ENCODE results near the gene KLHL36. TPM values are rescaled to one million over a fixed set of nuclear protein-coding genes. Genes with fewer than 3 reads are reported as not detected.

The KLHL36 gene
- total RNA-seq, 1 experiment from 2014 or later, result 36.7 TPM

DNA sequence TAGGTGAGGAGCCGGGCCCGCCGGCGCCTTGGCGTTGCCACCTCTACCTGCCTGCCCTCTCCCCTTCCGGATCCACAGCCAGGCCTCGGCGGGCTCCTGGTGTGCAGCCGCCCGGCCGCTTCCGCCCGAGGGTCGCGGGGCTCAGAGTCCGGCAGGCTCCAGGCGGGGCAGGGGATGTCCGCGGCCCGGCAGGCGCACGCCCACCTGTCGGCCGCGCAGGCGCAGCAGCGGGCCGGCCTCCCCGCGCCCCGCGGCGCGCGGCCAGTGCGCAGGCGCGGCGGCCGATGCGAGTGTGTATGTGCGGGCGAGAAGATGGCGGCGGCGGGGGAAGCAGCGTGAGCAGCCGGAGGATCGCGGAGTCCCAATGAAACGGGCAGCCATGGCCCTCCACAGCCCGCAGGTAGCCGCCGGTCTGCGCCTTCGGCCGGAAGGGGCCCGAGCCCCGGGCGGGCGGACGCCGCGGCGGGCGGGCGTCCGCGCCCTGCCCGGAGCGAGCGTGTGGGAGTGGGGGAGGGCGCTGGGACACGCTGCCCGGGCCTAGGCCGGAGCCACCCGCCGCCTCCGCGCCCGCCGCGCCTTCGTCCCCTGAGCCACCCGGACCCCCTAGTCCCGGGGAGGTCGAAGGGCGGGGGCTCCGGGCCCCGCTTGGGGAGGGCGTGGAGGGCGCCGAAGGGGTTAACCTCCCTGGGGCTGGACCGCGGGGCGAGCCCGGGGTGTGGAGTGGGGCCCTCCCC is 51.6 kb downstream of the KLHL36 start, which contains the start of gene USP10:
Gene USP10, plus strand, starts transcription at position 289 of the 734 bp plus-strand sequence. Its CDS starts 91 bp downstream, at position 380.
- Histone ChIP-seq H3K79me2 (ENCODE audit: insufficient read depth, low read length) (peaks cover 36% of the 10 kb centered on the region), H3K27me3 (ENCODE audit: insufficient read depth, low read length) (no peaks in the 10 kb centered on the region)
- H3K27me3 Mint-ChIP-seq (ENCODE audit: low read depth), result no peaks in the 10 kb centered on the region

More for the DNA sequence above, 51.6 kb downstream of the KLHL36 start, which contains the start of gene USP10:
- Histone ChIP-seq H3K18ac (ENCODE audit: insufficient read length, low read depth, low read length) (peak within 1 kb of the TSS; percentile 72), H2BK15ac (ENCODE audit: low read depth, low read length) (no peak within 1 kb of the TSS), H3K23ac (ENCODE audit: insufficient read length, low read depth, low read length) (no peak within 1 kb of the TSS), H3T11ph (ENCODE audit: low read length) (no peak within 1 kb of the TSS), H4K91ac (ENCODE audit: insufficient read length, low read depth, low read length) (peak within 1 kb of the TSS; percentile 58), H3K9ac (ENCODE audit: extremely low read depth, insufficient read length, low read length) (peak within 1 kb of the TSS; percentile 76), H3K79me1 (ENCODE audit: insufficient read depth, low read depth, low read length, poor library complexity, severe bottlenecking) (peaks cover 2% of the 10 kb centered on the region), H2AK5ac (ENCODE audit: insufficient read length, low read length) (no peak within 1 kb of the TSS), H3K4ac (ENCODE audit: low read depth, low read length) (no peak within 1 kb of the TSS), H3K4me2 (ENCODE audit: insufficient read depth, insufficient read length, low read length) (peak within 1 kb of the TSS; percentile 89), H3K4me1 (ENCODE audit: insufficient read depth, low read length) (no peaks in the 10 kb centered on the region), H3K14ac (ENCODE audit: insufficient read depth, low read length) (peak within 1 kb of the TSS; percentile 87), H2BK5ac (ENCODE audit: insufficient read length, low read length) (peak within 1 kb of the TSS; percentile 66), H3K27ac (ENCODE audit: insufficient read length, low read depth, low read length) (no peak within 1 kb of the TSS), H2BK12ac (ENCODE audit: insufficient read length, low read depth, low read length) (no peak within 1 kb of the TSS), H3K56ac (ENCODE audit: insufficient read length, low read depth, low read length) (no peak within 1 kb of the TSS), H2BK20ac (ENCODE audit: low read depth, low read length, poor library complexity, severe bottlenecking) (no peak within 1 kb of the TSS), H4K20me1 (ENCODE audit: control insufficient read depth, insufficient read depth, insufficient read length) (no peaks in the 10 kb centered on the region), H3K23me2 (ENCODE audit: insufficient read length, low read depth, low read length, poor library complexity, severe bottlenecking) (peaks cover 8% of the 10 kb centered on the region), H2BK120ac (ENCODE audit: low read depth, low read length, poor library complexity, severe bottlenecking) (no peak within 1 kb of the TSS), H2AFZ (ENCODE audit: low read length) (no peak within 1 kb of the TSS), H4K8ac (replicated peaks; ENCODE audit: insufficient read length, low read depth, low read length) (no peak within 1 kb of the TSS), H4K5ac (ENCODE audit: insufficient read length, low read depth, low read length) (peak within 1 kb of the TSS; percentile 80), H3K9me3 (ENCODE audit: control insufficient read depth, low read depth, low read length) (no peaks in the 10 kb centered on the region)
- Mint-ChIP-seq H3K36me3 (ENCODE audit: insufficient read depth in 1 of 3, low read depth in 3 of 3) (peaks cover 0 to 2% (median 0%) of the 10 kb centered on the region in 3 experiments; a peak in 3 of 7 replicates), H3K4me1 (peaks cover 35 to 39% of the 10 kb centered on the region in 2 experiments), H3K9me3 (peaks cover 0 to 5% of the 10 kb centered on the region in 2 experiments; a peak in 3 of 5 replicates), H3K4me3 (peak within 1 kb of the TSS; percentile 97 to 99), H3K27ac (peak within 1 kb of the TSS; percentile 85 to 97 (median 95))
- peak; percentile 92 for DNase-seq
- no CpG with 5 or more reads among the region's 97 CpGs for WGBS (ENCODE audit: extremely low coverage, insufficient read length, low lambda C conversion rate)
- TF ChIP-seq, protein P1, sequence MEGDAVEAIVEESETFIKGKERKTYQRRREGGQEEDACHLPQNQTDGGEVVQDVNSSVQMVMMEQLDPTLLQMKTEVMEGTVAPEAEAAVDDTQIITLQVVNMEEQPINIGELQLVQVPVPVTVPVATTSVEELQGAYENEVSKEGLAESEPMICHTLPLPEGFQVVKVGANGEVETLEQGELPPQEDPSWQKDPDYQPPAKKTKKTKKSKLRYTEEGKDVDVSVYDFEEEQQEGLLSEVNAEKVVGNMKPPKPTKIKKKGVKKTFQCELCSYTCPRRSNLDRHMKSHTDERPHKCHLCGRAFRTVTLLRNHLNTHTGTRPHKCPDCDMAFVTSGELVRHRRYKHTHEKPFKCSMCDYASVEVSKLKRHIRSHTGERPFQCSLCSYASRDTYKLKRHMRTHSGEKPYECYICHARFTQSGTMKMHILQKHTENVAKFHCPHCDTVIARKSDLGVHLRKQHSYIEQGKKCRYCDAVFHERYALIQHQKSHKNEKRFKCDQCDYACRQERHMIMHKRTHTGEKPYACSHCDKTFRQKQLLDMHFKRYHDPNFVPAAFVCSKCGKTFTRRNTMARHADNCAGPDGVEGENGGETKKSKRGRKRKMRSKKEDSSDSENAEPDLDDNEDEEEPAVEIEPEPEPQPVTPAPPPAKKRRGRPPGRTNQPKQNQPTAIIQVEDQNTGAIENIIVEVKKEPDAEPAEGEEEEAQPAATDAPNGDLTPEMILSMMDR (conservative IDR thresholded peaks at IDR 0.05), result no peak
